Brain pericyte (primary cell): ENCODE results near the gene CCDC83.
"Not testable (repeated sequence)": the region's sequence is repeated elsewhere in the genome, so short reads cannot be mapped to it uniquely, and the experiment has no call there.

Source experiments
- DNase-seq: peaks from one replicate; pipeline ENCODE4 v3.0.0-alpha.2; 2012; ENCODE audit warnings: low read depth, low spot score

Gene CCDC83

DNA sequence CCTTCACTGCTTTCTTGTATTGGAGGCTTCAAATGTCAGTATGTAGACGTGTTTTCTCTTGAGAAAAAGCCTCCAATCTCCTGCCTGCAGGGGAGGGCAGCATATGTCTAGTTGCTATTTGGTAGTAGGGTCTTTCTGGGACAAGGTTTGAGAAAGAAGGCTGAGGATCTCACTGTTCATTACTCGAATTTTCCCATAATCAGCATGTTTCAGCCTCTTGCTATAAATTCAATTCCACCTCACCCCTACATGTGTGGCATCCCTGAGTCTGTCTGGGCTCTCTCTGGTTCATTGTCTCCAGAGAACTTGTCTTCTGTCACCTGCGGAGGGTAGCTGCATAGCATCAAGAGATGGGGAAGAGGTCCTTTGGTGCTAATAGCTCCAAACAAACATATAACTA, 19.5 kb upstream of the CCDC83 start:
- DNase-seq, result no peak

DNA sequence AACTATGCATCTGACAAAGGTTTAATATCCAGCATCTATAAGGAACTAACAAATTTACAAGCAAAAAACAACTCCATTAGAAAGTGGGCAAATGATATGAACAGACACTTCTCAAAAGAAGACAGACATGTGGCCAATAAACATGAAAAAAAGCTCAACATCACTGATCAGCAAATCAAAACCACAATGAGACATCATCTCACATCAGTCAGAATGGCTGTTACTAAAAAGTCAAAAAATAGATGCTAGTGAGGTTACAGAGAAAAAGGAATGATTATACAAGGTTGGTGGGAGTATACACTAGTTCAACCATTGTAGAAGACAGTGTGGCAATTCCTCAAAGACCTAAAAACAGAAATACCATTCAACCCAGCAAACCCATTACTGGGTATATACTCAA, 14.3 kb upstream of the CCDC83 start:
- DNase-seq, result not testable (repeated sequence)

DNA sequence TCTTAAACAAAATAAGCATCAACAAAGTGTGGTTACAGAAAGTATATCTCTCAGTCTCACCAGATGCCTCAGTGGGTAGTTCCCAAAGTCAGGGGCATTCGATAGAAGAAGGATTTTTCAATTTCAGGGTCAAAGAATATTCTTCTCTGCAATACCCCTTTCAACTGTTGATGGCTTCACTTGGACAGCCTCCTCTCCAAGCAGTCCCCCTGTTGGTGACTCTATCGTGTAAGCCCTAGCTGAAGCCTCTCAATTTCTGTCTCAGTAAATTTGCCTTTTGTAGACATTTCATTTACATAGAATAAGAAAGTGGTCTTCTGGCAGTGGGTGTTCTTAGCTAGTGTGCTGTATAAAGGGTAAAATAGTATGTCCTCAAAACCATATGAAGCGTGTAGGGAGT, 11.3 kb upstream of the CCDC83 start:
- no peak for DNase-seq

DNA sequence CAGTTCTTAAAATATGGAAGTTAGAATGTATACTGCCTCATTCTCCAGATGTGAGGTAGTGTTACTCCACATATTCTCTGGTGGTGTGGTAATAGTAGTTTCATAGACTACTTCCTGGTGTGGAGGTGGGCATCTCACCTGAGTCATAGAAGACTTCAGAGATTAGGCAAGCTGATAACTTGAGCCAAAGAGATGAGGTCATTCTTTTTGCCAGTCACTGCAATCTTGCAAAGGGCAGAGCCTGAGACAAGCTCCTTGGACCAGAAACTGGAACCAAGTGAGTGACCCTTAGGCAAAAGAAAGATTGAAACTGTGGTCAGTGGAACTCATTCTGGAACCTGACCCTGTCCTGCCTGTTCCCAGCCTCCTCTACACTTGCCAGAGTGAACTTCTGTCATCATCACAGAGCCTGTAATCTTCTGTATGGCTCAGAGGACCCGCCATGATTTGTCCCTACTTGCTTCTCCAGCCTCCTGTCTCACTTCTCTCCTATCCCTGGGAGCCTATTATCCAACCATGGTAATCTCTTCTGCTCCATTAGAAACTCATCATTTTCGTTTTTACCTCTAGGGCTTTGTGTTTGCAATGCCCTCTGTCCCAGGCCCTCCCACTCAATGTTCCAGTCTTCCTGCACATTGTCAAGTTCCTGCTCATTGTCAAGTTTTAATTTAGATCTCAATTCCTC, 10.6 kb upstream of the CCDC83 start:
- DNase-seq, result no peak

DNA sequence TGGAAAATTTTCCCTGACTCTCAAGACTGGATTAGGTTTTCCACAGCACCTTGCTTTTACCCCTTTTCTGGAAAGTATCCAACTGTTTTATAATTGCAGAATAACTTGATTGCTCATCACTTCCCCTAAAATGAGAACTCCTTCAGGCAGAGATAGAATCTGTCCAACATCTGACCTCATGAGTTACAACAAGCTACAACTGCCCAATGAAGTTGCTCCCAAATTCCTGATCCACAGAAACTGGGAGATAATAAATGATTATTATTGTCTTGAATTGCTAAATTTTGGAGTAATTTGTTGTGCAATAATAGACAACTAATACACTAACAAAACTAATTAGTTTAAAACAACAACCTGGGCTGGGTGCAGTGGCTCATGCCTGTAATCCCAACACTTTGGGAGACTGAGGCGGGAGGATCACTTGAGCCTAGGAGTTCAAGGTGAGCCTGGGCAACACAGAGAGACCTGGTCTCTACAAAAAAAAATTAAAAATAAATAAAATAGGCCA, 10.0 kb upstream of the CCDC83 start:
- DNase-seq, result no peak

DNA sequence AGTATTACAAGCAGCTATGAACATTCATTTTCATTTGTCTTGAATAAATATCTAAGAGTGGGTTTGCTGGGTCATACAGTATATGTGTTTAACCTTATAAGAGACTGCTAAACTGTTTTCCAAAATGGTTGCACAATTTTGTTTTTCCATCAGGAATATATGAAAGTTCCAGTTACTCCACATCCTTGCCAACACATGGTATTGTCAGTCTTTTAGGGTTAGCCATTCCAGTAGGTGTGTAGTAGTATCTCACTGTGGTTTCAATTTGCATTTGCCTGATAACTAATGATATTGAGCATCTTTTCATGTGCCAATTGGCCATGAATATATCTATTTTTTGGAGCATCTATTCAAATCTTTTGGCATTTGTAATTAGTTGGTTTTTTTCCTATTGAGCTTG, 7.7 kb upstream of the CCDC83 start:
- DNase-seq, result no peak

DNA sequence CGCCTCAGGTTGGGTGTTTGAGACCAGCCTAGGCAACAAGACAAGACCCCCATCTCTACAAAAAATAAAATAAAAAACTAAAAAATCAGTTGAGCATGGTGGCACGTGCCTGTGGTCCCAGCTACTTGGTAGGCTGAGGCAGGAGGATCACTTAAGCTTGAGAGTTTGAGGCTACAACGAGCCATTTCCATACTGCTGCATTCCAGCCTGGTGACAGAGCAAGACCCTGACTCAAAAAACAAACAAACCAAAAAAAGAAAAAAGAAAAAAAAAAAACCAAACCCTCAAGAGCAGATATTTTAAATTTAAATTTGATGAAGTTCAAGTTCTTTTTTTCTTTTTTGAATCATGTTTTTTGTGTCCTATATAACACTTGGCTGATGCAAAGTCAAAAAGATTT, 7.2 kb upstream of the CCDC83 start:
- DNase-seq, result no peak

DNA sequence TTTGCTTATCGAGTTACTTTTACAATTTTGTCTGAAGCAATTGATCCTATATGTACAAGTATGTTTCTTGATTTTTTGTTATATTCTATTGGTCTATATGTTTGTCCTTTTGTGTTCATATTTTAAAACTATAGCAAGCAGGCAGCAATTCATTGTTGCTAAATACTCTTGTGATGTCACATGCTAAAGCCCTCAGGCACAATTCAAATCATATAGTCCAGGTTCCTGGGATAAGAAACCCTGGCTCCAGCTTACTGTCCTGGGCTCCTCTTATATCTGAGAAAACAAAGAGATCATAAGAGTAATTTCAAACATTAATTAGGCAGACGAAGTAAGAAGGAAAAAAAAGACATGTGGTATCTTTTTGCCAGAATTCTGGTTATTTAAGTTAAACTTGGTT, 6.6 kb upstream of the CCDC83 start:
- no peak for DNase-seq

DNA sequence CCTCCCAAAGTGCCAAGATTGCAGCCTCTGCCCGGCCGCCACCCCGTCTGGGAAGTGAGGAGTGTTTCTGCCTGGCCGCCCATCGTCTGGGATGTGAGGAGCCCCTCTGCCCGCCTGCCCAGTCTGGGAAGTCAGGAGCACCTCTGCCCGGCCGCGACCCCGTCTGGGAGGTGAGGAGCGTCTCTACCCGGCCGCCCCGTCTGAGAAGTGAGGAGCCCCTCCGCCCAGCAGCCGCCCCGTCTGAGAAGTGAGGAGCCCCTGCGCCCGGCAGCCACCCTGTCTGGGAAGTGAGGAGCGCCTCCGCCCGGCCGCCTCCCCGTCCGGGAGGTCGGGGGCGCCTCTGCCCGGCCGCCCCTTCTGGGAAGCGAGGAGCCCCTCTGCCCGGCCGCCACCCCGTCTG, 2.4 kb upstream of the CCDC83 start:
- not testable (repeated sequence) for DNase-seq

DNA sequence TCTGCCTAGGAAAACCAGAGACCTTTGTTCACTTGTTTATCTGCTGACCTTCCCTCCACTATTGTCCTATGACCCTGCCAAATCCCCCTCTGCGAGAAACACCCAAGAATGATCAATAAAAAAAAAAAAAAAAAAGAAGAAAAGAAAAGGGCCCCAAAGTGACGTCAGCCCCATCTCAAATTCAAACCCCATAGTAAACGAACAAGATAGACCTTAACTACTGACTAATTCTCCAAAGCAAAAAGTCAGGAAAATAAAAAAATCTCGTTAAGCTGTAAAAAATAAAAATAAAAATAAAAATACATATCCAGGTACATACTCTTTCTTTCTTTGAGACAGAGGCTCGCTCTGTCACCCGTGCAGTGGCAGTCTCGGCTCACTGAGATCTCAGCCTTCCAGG, 1.6 kb upstream of the CCDC83 start:
- not testable (repeated sequence) for DNase-seq

DNA sequence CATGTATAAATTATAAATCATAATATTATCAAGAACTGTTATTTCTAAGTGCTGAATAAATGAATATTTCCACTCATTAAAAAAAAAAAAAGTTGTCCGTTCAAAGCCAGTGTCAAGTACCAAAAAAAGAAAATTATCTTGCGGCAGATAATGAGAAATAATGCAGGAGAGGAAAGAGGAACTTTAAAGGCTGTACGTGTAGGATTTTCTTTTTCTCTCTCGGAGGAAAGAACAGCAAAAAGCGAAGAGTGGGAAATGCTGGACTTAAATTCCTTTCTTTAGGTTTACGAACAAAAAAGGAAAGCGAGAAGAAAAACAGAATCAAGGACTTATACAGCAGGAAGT, 999 bp upstream of the CCDC83 start:
- no peak for DNase-seq

DNA sequence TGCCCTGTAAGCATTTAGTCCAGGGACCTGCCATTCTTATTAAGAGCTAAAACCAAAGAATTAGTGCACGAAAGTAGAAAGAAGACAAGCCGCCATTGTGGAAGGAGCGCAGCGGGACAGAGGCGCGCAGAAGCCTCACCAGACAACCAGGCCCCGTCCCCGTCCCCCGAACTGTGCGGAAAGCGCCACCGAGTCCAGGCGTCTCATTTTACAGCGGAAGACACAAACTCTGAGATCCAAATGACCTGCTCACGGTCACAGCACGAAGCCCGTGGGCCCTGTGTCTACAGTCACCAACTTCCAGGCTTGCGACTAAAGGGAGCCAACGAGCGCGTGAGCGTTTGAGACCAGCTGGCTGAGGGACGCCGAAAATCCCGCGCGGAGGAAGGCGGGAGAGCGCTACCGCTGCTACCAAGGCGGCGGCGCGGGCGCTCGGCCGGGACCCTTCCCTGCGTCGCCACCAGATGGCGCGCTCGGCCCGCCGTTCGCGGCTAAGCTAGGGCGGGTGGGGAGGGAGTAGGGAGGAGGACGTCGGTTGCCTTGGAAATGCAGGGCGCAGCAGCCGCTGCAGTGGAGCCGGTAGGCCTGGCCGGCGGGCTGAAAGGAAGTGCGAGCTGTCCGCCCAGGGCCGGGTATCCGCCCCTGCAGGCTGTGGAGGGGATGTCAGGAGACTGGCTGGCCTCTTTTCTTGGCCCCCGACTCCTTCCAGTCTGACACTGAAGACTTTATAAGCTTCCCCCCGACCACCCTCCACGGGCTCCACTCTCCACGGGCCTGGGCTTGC, 434 bp upstream of the CCDC83 start:
- DNase-seq, result peak; percentile 80

DNA sequence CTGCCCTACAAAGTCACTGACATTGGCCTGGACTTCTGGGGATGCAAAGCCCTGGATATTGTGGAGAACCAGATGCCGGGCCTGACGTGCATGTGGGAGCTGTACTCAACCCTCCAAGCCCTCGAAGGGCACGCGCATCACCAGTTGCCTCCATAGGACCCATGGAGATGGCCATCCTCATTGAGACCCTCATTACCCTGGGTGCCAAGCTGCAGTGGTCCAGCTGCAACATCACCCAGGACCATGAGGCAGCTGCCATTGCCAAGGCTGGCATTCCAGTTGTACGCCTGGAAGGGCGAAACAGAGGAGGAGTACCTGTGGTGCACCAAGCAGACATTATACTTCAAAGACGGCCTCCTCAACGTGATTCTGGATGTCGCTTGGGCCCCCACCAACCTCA, 1.9 kb downstream of the CCDC83 start:
- no peak for DNase-seq

DNA sequence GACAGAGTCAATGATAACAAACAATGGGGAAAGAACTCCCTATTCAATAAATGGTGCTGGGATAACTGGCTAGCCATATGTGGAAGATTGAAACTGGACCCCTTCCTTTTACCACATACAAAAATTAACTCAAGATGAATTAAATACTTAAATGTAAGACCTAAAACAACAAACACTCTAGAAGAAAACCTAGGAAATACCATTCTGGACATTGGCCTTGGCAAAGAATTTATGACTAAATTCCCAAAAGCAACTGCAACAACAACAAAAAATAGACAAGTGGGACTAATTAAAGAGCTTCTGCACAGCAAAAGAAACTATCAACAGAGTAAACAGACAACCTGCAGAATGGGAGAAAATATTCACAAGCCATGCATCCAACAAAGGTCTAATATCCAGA, 4.4 kb downstream of the CCDC83 start:
- DNase-seq, result not testable (repeated sequence)

DNA sequence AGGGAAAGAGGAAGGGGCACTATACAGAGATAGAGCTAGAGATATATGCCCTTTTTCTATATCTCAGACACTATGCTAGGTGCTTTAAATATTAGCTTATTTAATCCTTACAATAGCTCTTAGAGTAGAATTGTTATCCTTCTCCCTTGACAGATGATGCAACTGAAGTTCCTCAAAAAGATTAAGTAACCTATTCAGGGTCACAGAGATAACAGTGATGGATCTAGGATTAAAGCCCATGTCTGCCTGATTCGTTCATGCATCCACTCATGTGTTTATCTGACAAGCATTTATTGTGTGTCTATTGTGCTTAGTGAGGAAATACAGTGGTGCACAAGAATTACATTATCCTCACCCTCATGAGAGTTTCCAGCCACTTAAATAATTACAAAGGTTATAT, 8.7 kb downstream of the CCDC83 start:
- DNase-seq, result no peak

DNA sequence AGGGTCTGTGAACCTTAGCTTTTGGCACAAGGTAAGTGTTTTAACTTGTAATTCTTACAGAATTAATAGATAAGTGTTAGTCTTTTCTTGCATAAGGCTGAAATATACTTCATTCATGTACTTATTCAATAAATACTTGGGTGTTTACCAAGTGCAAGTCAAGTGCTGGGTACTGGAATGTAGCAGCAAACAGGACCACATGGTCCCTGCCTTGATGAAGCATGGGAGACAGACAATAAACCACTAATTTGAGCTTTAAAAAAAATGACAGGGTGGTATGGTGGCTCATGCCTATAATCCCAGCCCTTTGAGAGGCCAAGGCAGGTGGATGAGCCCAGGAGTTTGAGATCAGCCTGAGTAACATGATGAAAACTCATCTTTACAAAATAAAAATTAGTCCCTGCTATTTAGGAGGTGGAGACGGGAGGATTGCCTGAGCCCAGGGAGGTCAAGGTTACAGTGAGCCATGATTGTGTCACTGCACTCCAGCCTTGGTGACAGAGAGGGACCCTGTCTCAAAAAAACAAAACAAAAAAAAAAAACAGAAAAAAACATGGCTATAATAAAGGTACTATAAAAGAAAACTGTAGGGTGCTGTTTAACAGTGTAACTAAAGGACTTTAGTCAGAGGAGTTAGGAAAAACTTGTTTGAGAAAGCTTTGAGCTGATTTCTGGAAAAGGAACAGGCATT, 11.1 kb downstream of the CCDC83 start:
- DNase-seq, result no peak

DNA sequence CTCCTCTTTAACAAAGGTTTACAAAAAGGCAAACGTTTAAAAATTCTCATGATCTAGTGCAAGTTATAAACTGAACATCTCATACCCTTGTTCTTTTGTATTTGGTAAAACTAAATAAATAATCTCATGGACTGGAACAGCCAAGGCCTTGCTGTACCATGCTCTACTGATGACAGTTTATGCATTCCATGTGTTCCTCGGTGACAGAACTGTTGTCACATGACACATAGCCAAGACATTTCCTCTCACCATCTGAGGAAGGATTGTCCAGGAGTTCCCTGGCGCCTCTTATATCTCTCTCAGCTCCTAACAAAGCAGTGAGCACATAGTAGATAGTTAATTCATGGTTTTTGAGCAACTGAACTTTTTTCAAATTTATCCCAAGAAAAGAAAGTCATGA, 12.6 kb downstream of the CCDC83 start:
- no peak for DNase-seq

DNA sequence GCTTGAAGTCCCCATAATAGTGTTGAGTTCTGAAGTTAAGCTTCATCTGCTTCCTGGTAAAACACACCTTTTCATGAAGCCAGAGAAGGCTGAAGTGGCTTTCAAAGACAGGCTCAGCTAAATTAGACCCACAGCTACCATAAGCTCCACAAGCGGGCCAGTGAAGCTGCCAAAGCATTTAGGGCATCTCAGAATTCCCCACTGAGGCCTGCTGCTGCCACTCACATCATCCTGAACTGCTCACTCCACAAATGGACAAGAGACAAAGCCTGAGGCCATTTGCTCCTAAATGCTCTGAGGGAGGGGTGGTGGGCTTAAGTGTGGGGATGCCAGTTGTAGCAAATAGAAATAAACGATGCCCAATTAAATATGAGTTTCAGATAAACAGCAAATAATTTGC, 14.6 kb downstream of the CCDC83 start:
- no peak for DNase-seq

DNA sequence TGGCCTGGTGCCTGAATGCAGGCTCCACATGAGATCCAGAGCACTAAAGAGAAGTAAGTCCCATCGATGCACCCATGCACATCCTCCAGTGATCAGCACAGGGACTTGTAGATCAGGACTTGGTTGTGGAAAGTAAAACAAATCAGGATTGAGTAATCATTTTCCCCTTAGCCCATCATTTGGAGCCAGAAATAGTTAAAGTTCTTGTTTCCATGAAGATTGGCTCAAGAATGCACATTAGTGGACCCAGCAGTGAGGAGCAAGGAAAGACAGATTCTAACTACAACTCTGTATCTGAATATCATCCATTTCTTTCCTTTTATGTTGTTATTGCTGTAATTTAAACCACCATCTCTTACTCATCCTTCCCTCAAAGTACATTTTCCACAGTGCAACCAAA, 19.1 kb downstream of the CCDC83 start:
- DNase-seq, result no peak

DNA sequence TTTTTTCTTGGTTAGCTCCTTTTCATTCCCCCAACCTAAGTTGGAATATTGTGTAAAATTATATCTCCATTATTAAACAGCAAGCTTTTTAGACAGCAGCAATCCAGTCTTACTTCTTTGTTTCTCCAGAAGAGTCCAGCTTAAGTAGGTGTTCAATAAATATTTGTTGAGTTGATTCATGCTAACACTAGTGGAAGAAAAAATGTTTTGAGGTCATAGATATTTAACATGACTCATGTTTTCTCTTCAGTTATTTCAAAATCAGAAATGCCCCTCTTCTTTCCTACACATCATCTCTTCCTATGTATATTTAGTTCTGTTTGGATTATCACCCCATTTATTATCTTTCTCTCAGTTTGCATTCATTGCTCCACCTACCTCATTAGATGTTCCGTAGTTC, 20.3 kb downstream of the CCDC83 start:
- no peak for DNase-seq

DNA sequence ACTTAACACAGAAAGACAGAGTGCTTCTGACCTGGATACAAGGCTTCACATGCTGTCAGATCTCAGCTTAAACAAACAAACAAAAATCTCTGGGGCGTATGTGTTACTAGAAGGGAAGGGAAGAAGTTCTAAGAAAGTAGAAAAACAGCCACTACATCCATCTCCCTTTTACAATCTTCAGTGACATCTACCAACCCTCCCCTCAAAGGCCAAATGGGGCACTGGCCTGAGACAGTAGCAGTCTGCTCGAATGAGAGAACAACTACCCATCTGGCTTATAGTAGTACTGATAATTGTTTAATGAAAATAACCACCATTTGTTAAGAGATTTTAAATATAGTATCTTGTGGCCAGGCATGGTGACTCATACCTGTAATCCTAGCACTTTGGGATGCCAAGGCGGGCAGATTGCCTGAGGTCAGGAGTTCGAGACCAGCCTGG, 29.4 kb downstream of the CCDC83 start:
- DNase-seq, result no peak
